Fibroblast of lung (primary cell): Measurements from ENCODE around the gene SRSF7.

ENCODE experiments used
- EZH2 ChIP-seq: IDR thresholded peaks from 2 replicates; pipeline ENCODE4 v1.5.1; 2012; ENCODE audit warnings: low read length, control low read depth, mild to moderate bottlenecking; ENCODE audit errors: missing control alignments
- TF ChIP-seq, protein P1 (sequence below), 2 donors: IDR thresholded peaks in 1 of 2; conservative IDR thresholded peaks in 1 of 2; 1 replicate in 1 of 2; 2 replicates in 1 of 2; pipeline ENCODE4 v1.5.1; 2011 to 2012; ENCODE audit warnings: low read length in 2 of 2, control low read depth in 1 of 2, inconsistent platforms in 1 of 2, low read depth in 1 of 2, mild to moderate bottlenecking in 1 of 2

GRCh38 chr2:38698467-38699003, 52.6 kb downstream of the SRSF7 start:
- TF ChIP-seq, protein P1, sequence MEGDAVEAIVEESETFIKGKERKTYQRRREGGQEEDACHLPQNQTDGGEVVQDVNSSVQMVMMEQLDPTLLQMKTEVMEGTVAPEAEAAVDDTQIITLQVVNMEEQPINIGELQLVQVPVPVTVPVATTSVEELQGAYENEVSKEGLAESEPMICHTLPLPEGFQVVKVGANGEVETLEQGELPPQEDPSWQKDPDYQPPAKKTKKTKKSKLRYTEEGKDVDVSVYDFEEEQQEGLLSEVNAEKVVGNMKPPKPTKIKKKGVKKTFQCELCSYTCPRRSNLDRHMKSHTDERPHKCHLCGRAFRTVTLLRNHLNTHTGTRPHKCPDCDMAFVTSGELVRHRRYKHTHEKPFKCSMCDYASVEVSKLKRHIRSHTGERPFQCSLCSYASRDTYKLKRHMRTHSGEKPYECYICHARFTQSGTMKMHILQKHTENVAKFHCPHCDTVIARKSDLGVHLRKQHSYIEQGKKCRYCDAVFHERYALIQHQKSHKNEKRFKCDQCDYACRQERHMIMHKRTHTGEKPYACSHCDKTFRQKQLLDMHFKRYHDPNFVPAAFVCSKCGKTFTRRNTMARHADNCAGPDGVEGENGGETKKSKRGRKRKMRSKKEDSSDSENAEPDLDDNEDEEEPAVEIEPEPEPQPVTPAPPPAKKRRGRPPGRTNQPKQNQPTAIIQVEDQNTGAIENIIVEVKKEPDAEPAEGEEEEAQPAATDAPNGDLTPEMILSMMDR (conservative IDR thresholded peaks at IDR 0.05 in 1 of 2, IDR thresholded peaks at IDR 0.05 in 1 of 2; ENCODE audit: low read depth in 1 of 2, low read length in 2 of 2): no peak
- no peak for TF ChIP-seq EZH2
